NCI-H128 (cell line): ENCODE results near the gene TOP1.

Experiments
- DNase-seq: peaks from one replicate; lab custom pipeline; 2025; ENCODE audit not compliant: unreplicated experiment; lab: John Stamatoyannopoulos, UW

The TOP1 gene

DNA sequence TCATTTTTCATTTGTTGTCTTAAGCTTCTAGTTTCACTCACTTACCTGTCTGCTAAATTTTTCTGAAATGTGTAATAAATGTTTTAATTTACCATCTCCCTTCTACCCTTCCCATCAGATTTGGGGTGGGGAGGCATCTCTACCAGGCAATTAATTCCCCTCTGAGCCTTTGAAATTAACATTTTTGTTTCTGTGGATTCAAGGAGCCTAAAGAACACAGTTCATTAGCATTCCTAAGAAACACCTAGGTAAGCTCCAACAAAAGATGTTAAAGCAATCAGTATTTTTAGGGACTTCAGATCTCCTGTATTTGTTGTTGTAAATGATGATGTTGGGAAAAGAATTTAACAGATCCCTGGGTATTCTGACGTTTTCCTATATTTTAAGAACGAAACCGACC, 6.6 kb downstream of the TOP1 start:
- DNase-seq, result no peak

DNA sequence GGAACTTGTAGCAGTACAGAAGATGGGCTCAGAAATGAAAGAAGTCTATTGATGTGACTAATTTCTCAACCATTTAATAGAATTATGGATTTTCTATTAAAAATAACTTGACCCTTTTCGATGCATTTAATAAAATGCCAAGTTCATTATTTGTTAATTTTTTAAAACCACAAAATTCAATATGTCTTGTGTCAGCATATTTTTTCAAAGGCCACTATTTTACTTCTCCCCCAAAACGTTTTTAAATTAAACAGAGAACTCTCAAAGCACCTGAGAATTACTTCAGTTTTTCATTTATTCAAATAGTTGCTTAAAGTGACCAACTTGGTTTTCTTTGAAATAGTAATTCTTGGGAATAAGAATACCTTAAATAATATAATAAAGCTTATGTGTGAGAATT, 8.6 kb downstream of the TOP1 start:
- DNase-seq, result no peak

- no peak for DNase-seq
These were observed 9.7 kb downstream of the TOP1 start for GRCh38 chr20:41038149-41038877.

DNA sequence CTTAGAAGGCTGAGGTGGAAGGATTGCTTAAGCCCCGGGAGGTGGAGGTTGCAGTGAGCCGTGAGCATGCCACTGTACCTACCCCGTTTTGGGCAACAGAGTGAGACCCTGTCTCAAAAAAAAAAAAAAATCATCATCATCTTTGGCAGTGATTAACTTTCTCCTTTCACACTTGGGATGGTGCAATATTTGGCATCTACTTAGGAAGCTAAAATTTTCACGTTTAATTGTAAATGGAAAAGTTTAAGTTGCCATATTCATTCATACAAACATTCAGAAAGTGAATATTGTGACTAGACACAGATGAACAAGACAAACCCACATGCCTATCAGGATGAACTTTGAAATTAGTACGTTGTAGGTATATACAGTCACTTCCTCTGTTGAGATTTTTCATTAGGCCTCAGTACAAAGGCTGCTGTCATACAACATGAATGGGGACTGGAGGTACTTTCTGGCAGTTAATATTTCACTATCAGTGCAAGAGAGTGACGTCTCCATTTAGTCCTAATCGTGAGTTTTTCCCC, 10.3 kb downstream of the TOP1 start:
- no peak for DNase-seq

GRCh38 chr20:41040855-41041254, 12.2 kb downstream of the TOP1 start:
- no peak for DNase-seq

GRCh38 chr20:41041693-41042092, 13.1 kb downstream of the TOP1 start:
- no peak for DNase-seq

GRCh38 chr20:41044409-41045062, 15.9 kb downstream of the TOP1 start:
- no peak for DNase-seq

DNA sequence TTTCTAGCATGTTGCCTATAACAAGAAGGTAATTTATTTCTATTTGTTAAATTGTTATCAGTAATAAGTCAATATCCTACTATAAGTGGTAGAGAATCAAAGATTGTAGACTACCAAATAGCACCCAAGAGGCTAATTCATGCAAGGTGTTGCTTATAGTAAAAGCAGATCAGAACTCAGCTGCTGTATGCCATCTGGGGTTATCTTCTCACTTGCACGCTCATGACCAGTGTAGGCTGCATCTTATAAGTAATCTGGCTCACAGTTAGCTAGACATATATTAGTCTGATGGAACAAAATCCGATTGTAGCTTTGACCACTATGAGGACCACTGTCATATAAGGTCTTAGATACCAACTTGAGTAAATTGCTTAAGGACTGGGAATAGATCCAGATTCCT, 17.0 kb downstream of the TOP1 start:
- DNase-seq, result no peak

- DNase-seq, result no peak
These were observed 18.1 kb downstream of the TOP1 start for GRCh38 chr20:41046716-41047115.

GRCh38 chr20:41047279-41047974, 18.8 kb downstream of the TOP1 start:
- no peak for DNase-seq

DNA sequence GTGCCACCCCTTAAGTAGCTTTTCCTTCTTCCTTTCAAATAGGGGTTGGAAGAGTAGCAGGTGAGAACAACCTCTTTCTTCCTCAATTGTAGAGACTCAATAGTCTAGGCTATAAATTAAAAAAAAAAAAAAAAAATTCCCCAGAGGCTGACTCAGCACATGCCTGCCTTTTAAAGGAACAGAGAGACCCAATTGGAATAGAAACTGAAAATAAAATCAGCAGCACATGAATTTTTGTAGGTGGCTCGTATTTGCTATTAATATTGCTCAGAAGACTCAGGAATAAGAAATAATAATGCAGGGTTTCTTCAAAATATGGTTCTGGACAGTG, 19.3 kb downstream of the TOP1 start:
- no peak for DNase-seq

DNA sequence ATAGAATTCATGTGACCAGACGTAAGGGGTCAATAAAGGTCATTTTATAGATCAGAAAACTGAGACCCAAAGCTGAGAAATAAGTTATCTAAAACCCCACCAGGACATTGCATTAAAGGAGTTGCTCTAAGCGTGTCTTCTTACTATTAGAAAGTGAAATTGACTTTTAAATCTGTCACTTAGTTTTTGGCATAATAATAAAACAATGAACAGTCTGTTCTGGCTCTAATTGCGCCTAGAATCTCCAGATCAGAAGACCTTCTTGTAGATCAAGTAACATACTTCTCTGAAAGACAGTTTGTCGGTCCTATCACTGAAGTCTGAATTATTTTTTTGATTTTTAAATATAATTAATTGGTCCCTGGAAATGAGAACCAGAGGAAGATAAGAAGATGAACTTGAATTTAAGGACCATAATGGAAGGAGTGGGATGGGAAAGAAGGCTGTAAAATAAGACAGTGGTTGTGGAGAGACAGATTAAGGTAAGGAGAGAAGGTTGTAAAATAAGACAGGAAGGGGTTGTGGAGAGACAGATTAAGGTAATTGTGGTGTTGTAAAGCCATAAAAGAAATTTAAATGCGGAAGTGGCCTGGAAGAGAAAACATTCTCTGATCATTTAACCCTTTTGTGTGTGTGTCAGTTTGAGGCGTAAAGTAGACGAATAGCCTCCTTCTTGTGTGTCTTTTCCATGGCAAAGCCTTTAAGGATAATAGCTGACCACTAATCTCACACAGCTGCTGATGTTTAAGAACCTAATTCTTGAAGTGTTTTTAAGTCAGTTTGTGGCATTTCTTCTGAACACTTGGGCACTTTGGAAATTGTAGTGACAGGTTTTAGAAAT, 20.1 kb downstream of the TOP1 start:
- no peak for DNase-seq

- no peak for DNase-seq
These were observed 20.8 kb downstream of the TOP1 start for GRCh38 chr20:41049451-41049850.

DNA sequence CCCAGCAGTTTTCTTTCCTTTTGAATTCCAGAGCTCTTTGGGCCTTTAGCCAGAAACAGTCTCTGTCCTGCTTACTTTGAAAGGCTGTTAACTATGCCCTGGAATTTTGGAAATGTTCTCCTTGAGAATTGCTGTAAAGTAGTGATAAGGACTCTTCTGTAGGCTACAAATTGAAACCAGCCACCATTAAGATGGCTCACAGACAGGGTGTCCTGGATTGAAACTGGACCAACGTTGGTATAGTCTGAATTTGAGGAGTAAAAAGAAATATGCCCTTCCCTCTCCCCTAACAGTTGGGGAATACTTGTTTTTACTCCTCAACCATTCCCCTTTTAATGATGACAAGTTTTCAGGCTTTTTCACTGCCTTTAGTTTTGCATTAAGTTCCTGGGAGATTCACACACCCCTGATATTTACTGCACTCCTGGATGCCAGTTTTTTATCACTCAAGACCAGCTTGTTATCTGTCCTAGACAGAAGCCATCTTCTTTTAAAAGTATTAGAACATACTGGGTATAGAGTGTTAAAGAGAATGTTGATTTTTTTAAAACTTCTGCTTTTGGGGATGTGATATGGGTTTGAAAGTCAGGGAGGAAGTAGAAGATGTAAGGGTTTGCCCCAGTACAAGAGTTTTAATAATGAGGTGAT, 21.9 kb downstream of the TOP1 start:
- DNase-seq, result no peak

- DNase-seq, result no peak
These were observed 22.6 kb downstream of the TOP1 start for GRCh38 chr20:41051009-41051825.

DNA sequence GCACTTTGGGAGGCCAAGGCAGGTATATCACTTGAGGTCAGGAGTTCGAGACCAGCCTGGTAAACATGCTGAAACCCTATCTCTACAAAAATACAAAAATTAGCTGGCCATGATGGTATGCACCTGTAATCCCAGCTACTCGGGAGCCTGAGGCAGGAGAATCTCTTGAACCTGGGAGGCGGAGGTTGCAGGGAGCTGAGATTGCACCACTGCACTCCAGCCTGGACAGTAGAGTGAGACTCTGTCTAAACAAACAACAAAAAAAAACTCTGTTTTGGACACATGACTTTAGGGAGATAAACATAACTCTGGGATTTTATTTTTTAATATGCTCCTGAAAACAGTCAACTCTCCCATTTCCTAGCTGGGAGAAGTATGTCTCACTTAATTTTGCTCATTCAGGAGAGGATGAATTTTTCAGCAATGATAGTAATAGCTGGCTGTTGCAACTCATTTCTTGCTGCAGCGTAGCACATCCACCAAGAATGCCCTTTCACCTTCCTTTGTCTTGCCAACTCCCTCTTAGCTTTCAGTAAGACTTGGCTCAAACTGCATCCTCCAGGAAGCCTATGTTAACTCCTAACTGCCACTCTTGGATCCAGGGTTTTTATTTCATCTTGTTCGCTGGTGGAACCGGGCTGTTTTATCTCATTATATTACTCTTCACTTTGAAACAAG, 24.3 kb downstream of the TOP1 start:
- DNase-seq, result no peak

- no peak for DNase-seq
These were observed 25.6 kb downstream of the TOP1 start for GRCh38 chr20:41054070-41054846.

- no peak for DNase-seq
These were observed 26.2 kb downstream of the TOP1 start for GRCh38 chr20:41054847-41055230.

- no peak for DNase-seq
These were observed 27.1 kb downstream of the TOP1 start for GRCh38 chr20:41055679-41056078.
